LoVo (cell line): ENCODE results near the gene PPP2R3A.
A peak's percentile ranks its signal among the peaks of the same experiment; 100 is the strongest.

Experiments used
- DNase-seq: peaks from one replicate; pipeline ENCODE4 v3.0.0-alpha.2; 2016; ENCODE audit warnings: low spot score

The PPP2R3A gene

DNA sequence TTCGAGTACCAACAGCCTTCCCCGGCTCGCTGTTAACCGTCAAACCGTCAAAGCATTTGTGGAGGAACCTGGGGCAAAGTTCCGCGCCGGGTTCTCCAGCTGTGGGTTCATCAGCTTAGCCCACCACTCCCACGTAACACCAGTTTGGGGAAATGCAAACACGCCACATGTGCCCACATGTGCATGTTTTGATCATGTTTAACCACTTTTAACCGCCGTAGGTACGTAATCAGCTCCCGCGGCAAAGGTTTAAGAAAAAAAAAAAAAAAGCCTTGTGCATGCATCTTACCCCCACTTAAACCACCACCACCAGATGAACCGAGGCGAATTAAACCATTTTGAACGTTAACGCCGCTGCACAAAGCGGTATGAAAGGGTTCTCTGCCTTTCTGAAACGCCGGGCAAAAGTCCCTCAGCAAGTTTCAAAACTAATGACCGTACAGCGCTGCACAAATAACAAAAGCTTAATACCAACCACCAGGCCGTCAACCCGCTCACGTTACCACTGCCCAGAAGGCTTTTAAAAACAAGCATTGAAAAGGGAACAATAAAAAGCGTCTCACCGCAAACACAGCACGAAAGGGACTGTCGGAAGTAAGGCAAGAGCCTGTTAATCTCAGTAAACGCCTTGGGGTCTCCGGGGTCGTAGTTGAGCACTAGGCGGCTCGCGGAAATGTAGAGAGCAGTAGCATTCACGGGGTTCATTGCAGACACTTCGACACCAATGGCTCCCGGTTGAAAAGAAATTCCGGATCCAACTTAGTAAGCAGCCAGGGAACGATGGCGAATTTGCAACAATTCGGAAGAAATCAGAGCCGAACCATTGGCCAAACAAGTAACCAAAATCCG, 229.1 kb downstream of the PPP2R3A start:
- no peak for DNase-seq

DNA sequence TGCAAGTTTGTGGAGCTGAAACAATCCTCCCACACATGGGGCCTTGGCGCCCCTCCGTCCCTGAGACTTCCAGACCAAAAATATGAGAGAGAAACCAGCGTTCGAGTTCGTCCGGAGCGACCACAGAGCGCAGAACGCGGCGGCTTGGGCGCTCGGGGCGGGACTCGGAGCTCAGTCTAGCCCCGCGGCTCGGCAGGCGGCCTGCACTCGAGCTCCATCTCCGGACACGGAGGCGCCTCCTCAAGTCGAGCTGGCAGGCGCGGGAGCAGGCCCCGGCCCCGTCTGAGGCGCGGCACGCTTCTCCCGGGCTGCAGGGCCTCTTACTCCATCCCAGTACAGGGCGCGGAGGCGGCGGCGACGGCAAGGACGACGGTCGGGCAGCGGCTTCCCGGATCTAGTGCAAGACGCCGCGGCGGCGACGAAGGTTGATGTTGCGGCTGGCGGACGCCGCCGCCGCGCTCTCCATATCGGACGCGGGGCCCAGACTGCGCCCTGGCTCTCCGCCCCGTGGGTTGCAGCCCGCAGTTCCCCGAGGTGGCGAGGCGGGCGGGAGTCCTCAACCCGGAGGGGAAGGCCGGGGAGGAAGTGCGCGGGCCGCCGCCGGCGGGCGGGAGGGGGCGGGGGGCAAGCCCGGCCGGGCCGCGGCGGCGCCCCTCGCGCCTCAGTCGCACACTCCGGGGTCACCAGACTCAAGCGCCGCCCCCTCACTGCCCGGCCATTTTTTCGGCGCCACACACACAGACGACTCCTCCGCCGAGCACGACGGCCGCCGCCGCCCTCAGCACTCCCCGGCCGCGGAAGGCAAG, 229.9 kb downstream of the PPP2R3A start:
- peak; percentile 26 for DNase-seq

DNA sequence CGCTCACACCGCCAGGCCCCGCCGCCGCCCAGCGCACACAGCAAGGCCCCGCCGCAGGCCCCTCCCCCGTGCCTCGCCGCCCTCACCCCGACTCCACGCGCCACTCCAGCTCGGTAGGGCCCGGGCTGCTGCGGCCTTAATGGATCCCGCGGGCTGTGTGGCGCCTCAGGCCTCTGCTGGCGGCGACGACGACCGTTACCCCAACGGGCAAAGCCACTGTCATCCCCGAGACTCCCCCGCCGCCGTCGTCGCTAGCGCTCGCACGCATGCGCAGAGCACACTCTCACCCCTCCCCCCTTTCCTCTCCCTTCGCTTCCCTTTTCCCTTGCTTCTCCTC, 230.5 kb downstream of the PPP2R3A start, which contains the start of gene MSL2:
MSL2 (minus strand) TSS at position 272 of the 337 bp plus-strand sequence. CDS start 1,222 bp downstream, outside the sequence.
- DNase-seq = peak; percentile 54

- peak; percentile 99 for DNase-seq
Observed at GRCh38 chr3:136196401-136197158, 231.1 kb downstream of the PPP2R3A start.

GRCh38 chr3:136197159-136197793, 231.7 kb downstream of the PPP2R3A start:
- DNase-seq = no peak
